Type B pancreatic cell (in vitro differentiated cells): ENCODE data around the gene UFSP1. TPM values are rescaled to one million over a fixed set of nuclear protein-coding genes. Genes with fewer than 3 reads are reported as not detected.
"Not testable (repeated sequence)": the region's sequence is repeated elsewhere in the genome, so short reads cannot be mapped to it uniquely, and the experiment has no call there.

Experiments used
- DNase-seq: peaks from one replicate; pipeline ENCODE4 v3.0.0; 2021; ENCODE audit warnings: mixed read lengths; ENCODE audit not compliant: unreplicated experiment; ENCODE audit errors: extremely low spot score
- H3K27ac Mint-ChIP-seq: 2 replicates; pipeline ENCODE4 v1.8.0; 2021; ENCODE audit warnings: mild to moderate bottlenecking, mixed read lengths
- H3K27me3 Mint-ChIP-seq: 2 replicates; pipeline ENCODE4 v1.8.0; 2021; ENCODE audit warnings: mixed read lengths
- H3K36me3 Mint-ChIP-seq: 2 replicates; pipeline ENCODE4 v1.8.0; 2021; ENCODE audit warnings: mixed read lengths
- H3K4me1 Mint-ChIP-seq: one replicate; pipeline ENCODE4 v1.8.0; 2021; ENCODE audit warnings: mixed read lengths; ENCODE audit not compliant: unreplicated experiment
- H3K4me3 Mint-ChIP-seq: 2 replicates; pipeline ENCODE4 v1.8.0; 2021; ENCODE audit warnings: mild to moderate bottlenecking, mixed read lengths
- H3K9me3 Mint-ChIP-seq: 2 replicates; pipeline ENCODE4 v1.8.0; 2021; ENCODE audit warnings: mixed read lengths
- long read RNA-seq: library from polyadenylated mRNA; unstranded; transcript quantifications from one replicate; pipeline ENCODE4 v2.0.0, GENCODE V29; 2020
- total RNA-seq: library from RNA; stranded (reverse); gene quantifications from 2 replicates; pipeline ENCODE4 v1.2.1, GENCODE V29; 2021; ENCODE audit warnings: low replicate concordance
- TF ChIP-seq, protein P1 (sequence below): fragments of 200-600 bp; sonication (generic); conservative IDR thresholded peaks from 2 replicates; pipeline ENCODE4 v1.5.0; 2021; ENCODE audit warnings: antibody characterized with exemption, mild to moderate bottlenecking

UFSP1 gene
- total RNA-seq: 4.4 and 6.3 TPM in 2 replicates
- long read RNA-seq: 0 reads

DNA sequence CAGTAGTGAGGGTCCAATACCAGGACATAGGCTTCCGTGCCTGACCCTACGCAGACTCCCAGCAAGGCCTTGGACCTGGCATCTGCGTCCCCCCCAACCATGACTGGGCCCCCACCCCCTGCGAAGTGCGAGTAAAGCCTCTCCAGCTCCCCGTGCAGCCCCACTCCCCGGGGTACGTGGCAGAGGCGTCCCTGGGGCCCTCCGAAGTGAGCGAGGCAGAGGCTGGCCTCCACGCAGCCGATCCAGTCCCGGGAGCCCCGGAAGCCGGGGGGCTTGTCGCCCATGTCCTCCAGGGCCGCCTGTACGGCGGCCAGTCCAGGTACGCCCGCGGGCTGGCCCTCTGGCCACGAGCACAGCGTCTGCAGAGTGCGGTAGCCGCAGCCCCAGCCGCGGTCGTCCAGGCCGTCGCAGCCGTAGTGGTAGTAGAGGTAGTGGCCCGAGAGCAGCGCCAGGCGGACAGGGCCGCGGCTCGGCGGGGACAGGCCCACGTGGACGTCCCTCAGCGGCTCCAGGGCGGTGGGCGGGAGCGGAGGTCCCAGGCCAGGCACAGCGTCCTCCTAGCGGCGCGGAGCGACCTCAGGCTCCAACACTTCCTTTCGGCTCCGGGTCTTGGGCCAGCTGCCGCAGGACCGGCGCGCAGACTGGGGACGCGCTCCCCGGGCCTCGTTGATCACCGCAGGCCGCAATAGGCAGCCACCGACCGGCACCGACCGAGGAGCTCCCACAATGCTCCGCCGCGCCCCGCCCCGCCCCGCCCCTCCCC, at the start of gene UFSP1:
Gene UFSP1, minus strand, starts transcription at position 728 of the 763 bp plus-strand sequence. Its CDS starts 444 bp downstream, at position 284.
- H3K4me1 Mint-ChIP-seq: peaks cover 40% of the 10 kb centered on the region
- no peak for DNase-seq
- no peaks in the 10 kb centered on the region for H3K9me3 Mint-ChIP-seq
- peaks cover 34% of the 10 kb centered on the region for H3K36me3 Mint-ChIP-seq
- peak within 1 kb of the TSS; percentile 94 for H3K4me3 Mint-ChIP-seq
- H3K27me3 Mint-ChIP-seq: no peaks in the 10 kb centered on the region
- TF ChIP-seq, protein P1, sequence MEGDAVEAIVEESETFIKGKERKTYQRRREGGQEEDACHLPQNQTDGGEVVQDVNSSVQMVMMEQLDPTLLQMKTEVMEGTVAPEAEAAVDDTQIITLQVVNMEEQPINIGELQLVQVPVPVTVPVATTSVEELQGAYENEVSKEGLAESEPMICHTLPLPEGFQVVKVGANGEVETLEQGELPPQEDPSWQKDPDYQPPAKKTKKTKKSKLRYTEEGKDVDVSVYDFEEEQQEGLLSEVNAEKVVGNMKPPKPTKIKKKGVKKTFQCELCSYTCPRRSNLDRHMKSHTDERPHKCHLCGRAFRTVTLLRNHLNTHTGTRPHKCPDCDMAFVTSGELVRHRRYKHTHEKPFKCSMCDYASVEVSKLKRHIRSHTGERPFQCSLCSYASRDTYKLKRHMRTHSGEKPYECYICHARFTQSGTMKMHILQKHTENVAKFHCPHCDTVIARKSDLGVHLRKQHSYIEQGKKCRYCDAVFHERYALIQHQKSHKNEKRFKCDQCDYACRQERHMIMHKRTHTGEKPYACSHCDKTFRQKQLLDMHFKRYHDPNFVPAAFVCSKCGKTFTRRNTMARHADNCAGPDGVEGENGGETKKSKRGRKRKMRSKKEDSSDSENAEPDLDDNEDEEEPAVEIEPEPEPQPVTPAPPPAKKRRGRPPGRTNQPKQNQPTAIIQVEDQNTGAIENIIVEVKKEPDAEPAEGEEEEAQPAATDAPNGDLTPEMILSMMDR: no peak
- peak within 1 kb of the TSS; percentile 91 for H3K27ac Mint-ChIP-seq

DNA sequence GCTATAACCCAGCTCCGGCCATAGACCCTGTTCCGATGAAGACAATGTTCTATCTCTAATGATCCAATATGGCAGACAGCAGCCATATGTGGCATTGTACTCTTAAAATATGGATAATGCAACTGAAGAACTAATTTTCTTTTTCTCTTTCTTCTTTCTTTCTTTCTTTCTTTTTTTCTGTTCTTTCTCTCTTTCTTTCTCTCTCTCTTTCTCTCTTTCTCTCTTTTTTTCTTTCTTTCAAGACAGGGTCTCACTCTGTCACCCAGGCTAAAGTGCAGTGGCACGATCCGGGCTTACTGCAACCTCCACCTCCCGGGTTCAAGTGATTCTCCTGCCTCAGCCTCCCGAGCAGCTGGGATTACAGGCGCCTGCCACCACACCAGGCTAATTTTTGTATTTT, 46.7 kb upstream of the UFSP1 start:
- H3K4me3 Mint-ChIP-seq, H3K27ac Mint-ChIP-seq, DNase-seq, H3K4me1 Mint-ChIP-seq, H3K9me3 Mint-ChIP-seq, H3K36me3 Mint-ChIP-seq, H3K27me3 Mint-ChIP-seq: not testable (repeated sequence)

DNA sequence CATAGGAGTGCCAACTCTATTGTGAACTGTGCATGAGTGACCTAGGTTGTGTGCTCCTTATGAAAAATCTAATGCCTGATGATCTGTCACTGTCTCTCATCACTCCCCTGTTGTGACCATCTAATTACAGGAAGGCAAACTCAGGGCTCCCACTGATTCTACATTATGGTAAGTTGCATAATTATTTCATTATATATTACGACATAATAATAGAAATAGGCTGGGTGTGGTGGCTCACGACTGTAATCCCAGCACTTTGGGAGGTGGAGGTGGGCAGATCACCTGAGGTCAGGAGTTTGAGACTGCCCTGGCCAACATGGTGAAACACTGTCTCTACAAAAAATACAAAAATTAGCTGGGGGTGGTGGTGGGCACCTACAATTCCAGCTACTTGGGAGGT, 45.9 kb upstream of the UFSP1 start:
- H3K36me3 Mint-ChIP-seq, H3K27me3 Mint-ChIP-seq, H3K4me1 Mint-ChIP-seq, H3K9me3 Mint-ChIP-seq, H3K27ac Mint-ChIP-seq, DNase-seq, H3K4me3 Mint-ChIP-seq: not testable (repeated sequence)

DNA sequence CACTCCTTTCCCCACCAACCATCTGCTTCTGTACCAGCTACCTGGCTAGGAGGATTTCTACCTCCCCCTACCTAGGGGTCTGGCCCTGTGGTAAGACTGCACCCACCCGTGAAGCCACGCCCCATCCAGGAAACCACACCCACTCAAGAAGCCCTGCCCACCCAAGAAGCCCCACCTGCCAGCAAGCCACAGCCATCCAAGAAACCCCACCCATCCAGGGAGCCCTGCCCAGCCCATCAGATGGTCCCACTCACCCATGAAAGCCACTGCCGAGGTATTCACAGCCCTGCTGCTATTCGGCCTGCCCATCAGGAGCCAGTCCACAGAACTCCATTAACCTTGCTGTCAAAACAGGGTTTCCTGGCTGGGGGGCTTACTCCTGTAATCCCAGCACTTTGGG, 44.2 kb upstream of the UFSP1 start:
- Mint-ChIP-seq H3K4me3 (no peak overlapping the region), H3K27me3 (peaks cover 3% of the 10 kb centered on the region)
- TF ChIP-seq, protein P1: no peak

DNA sequence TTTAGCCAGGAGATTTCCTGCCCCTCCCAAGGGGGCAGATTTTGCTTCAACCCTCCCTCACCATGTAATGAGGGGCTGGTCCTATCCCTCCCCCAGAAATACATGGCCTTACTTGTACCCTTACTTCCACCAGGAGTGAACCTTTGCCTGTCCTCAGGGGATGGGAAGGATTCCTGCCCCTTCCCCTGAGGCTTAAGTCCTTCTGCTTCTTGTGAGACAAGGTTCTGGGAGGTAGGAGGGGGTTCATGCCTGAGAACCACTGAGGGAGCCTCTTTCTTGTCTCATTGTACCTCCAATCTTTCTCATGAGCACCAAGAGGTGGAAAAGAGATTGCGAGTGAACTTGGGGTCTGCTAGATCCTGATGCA, 40.3 kb upstream of the UFSP1 start:
- Mint-ChIP-seq H3K27me3 (no peaks in the 10 kb centered on the region), H3K4me3 (no peak overlapping the region), H3K36me3 (no peaks in the 10 kb centered on the region), H3K4me1 (no peaks in the 10 kb centered on the region), H3K9me3 (no peaks in the 10 kb centered on the region), H3K27ac (peak overlapping the region; percentile 90)
- TF ChIP-seq, protein P1: no peak
- DNase-seq: no peak

More for the DNA sequence above, 44.2 kb upstream of the UFSP1 start:
- Mint-ChIP-seq H3K9me3 (no peaks in the 10 kb centered on the region), H3K36me3 (no peaks in the 10 kb centered on the region), H3K27ac (no peak overlapping the region), H3K4me1 (no peaks in the 10 kb centered on the region)
- DNase-seq: no peak

DNA sequence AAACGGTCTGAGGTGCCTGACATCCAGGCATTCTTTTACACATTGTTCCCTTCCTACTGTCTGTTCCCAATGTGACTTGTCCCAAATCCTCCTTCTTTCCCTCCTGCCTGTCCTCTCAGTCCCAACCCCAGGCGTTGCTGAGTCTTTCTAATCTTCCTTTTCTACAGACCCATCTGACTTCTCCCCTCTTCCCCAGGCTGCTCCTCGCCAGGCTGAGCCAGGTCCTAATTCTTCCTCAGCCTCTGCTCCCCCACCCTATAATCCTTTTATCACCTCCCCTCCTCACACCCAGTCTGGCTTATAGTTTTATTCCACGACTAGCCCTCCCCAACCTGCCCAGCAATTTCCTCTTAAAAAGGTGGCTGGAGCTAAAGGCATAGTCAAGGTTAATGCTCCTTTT, 34.1 kb upstream of the UFSP1 start:
- not testable (repeated sequence) for H3K27ac Mint-ChIP-seq, H3K4me1 Mint-ChIP-seq, H3K4me3 Mint-ChIP-seq, DNase-seq, H3K36me3 Mint-ChIP-seq, H3K9me3 Mint-ChIP-seq
- peaks cover 28% of the 10 kb centered on the region for H3K27me3 Mint-ChIP-seq

DNA sequence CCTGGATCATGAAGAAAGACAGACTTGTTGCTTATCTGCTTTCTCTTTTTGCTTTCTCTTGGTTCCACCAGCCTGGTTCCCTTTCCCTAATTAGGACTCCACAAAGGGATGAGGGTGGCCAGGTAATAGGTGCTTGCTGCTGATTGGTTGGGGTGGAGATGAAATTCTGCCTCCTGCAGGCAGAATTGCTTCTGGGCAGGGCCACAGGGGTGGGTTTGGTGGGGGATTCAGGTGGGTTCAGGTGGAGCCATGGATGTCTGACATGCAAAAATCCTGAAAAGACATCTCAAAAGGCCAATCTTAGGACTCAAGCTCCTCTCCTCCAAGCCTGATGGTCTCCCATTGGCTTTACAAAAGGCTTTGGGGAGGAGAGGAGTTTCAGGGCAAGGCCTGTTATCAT, 31.5 kb upstream of the UFSP1 start:
- Mint-ChIP-seq H3K9me3 (peaks cover 6% of the 10 kb centered on the region), H3K4me3 (no peak overlapping the region), H3K4me1 (no peaks in the 10 kb centered on the region), H3K27me3 (peaks cover 28% of the 10 kb centered on the region), H3K36me3 (no peaks in the 10 kb centered on the region), H3K27ac (no peak overlapping the region)
- TF ChIP-seq, protein P1: no peak
- no peak for DNase-seq

DNA sequence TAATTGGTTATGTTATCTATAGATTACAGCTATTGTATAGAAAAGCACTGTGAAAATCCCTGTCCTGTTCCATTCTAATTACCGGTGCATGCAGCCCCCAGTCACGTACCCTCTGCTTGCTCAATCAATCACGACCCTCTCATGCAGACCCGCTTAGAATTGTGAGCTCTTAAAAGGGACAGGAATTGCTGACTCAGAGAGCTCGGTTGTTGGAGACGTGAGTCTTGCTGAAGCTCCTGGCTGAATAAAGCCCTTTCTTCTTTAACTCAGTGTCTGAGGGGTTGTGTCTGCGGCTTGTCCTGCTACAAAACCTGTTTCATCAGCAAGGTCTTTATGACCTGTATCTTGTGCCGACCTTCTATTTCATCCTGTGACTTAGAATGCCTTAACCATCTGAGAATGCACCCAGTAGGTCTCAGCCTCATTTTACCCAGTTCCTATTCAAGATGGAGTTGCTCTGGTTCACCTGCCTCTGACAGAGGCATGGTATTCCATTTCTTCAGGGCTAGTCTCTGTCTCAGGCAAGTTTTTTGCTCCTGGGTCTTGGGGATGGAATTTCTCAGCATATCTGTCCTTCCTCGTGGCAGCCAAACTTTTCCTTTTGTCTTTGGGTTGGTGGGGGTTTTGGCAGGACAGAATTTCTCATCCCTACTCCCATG, 30.4 kb upstream of the UFSP1 start:
- H3K9me3 Mint-ChIP-seq, H3K36me3 Mint-ChIP-seq, H3K27ac Mint-ChIP-seq, H3K4me3 Mint-ChIP-seq, DNase-seq, H3K4me1 Mint-ChIP-seq: not testable (repeated sequence)
- H3K27me3 Mint-ChIP-seq: peaks cover 28% of the 10 kb centered on the region

DNA sequence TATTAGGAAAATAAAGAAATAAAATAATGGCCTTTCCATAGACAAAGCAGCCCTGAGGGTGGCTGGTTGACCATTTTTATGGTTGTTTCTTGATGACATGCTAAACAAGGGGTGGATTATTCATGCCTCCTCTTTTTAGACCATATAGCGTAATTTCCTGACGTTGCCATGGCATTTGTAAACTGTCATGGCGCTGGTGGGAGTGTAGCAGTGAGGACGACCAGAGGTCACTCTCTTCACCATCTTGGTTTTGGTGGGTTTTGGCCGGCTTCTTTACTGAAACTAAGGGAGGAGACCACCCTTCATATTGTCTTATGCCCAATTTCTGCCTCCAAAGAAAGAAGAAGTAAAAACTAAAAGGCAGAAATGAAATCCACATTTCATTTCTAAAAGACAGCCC, 29.8 kb upstream of the UFSP1 start:
- H3K4me1 Mint-ChIP-seq, H3K4me3 Mint-ChIP-seq, H3K9me3 Mint-ChIP-seq, H3K27ac Mint-ChIP-seq, DNase-seq, H3K36me3 Mint-ChIP-seq: not testable (repeated sequence)
- peaks cover 28% of the 10 kb centered on the region for H3K27me3 Mint-ChIP-seq
